ENCODE measurements around the gene ADGRL3. TPM values are rescaled to one million over a fixed set of nuclear protein-coding genes. Genes with fewer than 3 reads are reported as not detected.

ADGRL3 gene
- total RNA-seq, 1 donor from 2014 or later = 44.8 TPM

DNA sequence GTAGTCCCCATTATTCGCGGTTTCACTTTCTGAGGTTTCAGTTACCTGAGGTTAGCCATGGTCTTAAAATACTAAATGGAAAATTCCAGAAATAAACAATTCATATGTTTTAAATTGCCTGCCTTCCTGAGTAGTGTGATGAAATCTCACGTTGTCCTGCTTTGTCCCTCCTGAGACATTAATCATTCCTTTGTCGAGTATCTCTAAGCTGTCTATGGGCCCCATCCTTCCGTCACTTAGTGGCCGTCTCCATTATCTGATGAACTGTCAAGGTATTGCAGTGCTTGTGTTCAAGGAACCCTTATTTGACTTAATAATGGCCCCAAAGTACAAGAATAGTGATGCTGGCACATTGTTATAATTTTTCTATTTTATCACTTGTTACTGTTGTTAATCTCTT is 94.8 kb downstream of the ADGRL3 start:
- H3K4me1 Mint-ChIP-seq (ENCODE audit: unreplicated experiment) = peaks cover 14% of the 10 kb centered on the region
- TF ChIP-seq CTCF (IDR thresholded peaks at IDR 0.05; ENCODE audit: unreplicated experiment) = no peak
- no peaks in the 10 kb centered on the region for H3K36me3 Mint-ChIP-seq (ENCODE audit: low read depth, unreplicated experiment)
- peaks cover 1% of the 10 kb centered on the region for H3K27me3 Mint-ChIP-seq (ENCODE audit: unreplicated experiment)
- no peak overlapping the region for H3K4me3 Mint-ChIP-seq (ENCODE audit: unreplicated experiment)
- no peak overlapping the region for H3K27ac Mint-ChIP-seq (ENCODE audit: unreplicated experiment)
- H3K9me3 Mint-ChIP-seq (ENCODE audit: unreplicated experiment) = no peaks in the 10 kb centered on the region
- DNase-seq (ENCODE audit: low spot score) = no peak

DNA sequence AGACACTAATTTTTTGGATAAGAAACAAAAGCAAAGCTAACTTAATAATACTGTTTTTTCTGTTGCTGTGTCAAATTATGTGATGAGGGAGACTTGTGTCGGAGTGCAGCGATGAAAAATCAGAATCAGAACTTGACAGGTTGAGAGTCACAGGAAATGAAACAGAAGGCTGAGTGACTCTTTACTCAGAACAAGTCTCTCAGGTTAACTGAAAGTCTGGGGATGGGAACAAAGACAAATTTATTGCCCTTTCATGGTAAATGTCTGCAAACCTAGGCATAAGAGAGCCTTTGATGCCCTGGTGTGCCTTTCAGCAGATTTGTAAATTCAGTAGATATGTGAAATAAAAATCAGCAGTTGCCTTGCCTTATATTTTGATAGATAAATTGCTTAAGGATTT is 96.0 kb downstream of the ADGRL3 start:
- H3K9me3 Mint-ChIP-seq (ENCODE audit: unreplicated experiment) = no peaks in the 10 kb centered on the region
- H3K27me3 Mint-ChIP-seq (ENCODE audit: unreplicated experiment) = peaks cover 1% of the 10 kb centered on the region
- no peak for TF ChIP-seq CTCF (IDR thresholded peaks at IDR 0.05; ENCODE audit: unreplicated experiment)
- H3K4me3 Mint-ChIP-seq (ENCODE audit: unreplicated experiment) = no peak overlapping the region
- H3K4me1 Mint-ChIP-seq (ENCODE audit: unreplicated experiment) = peaks cover 14% of the 10 kb centered on the region
- H3K36me3 Mint-ChIP-seq (ENCODE audit: low read depth, unreplicated experiment) = no peaks in the 10 kb centered on the region
- no peak for DNase-seq (ENCODE audit: low spot score)
- H3K27ac Mint-ChIP-seq (ENCODE audit: unreplicated experiment) = peak overlapping the region; percentile 69

GRCh38 chr4:61298178-61298740 is 98.1 kb downstream of the ADGRL3 start:
- H3K27ac Mint-ChIP-seq (ENCODE audit: unreplicated experiment) = no peak overlapping the region
- TF ChIP-seq CTCF (IDR thresholded peaks at IDR 0.05; ENCODE audit: unreplicated experiment) = no peak
- H3K27me3 Mint-ChIP-seq (ENCODE audit: unreplicated experiment) = no peaks in the 10 kb centered on the region
- DNase-seq (ENCODE audit: low spot score) = no peak
- H3K4me3 Mint-ChIP-seq (ENCODE audit: unreplicated experiment) = no peak overlapping the region
- no peaks in the 10 kb centered on the region for H3K36me3 Mint-ChIP-seq (ENCODE audit: low read depth, unreplicated experiment)
- H3K4me1 Mint-ChIP-seq (ENCODE audit: unreplicated experiment) = peaks cover 17% of the 10 kb centered on the region
- no peaks in the 10 kb centered on the region for H3K9me3 Mint-ChIP-seq (ENCODE audit: unreplicated experiment)

DNA sequence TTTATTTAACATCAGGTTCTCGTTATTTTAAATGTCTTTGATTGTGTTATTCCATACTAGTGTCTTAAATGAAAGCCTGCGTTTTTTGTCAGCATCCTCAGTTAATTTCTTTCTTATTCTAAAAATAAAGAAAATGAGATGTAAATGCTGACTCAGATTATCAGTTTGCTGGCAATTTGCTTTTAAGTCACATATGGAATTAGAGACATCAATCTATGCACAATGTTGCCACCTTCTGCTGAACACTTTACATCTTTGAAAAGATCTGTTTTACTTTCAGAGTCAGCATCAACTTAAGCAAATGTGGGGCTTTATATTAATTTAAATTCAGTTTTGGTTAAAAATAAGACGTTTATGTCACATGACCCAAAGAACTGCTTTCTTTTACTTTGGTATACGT is 99.2 kb downstream of the ADGRL3 start:
- no peak for DNase-seq (ENCODE audit: low spot score)
- Mint-ChIP-seq H3K4me3 (ENCODE audit: unreplicated experiment) (no peak overlapping the region), H3K4me1 (ENCODE audit: unreplicated experiment) (peaks cover 25% of the 10 kb centered on the region), H3K27me3 (ENCODE audit: unreplicated experiment) (no peaks in the 10 kb centered on the region), H3K27ac (ENCODE audit: unreplicated experiment) (no peak overlapping the region), H3K36me3 (ENCODE audit: low read depth, unreplicated experiment) (no peaks in the 10 kb centered on the region), H3K9me3 (ENCODE audit: unreplicated experiment) (no peaks in the 10 kb centered on the region)
- TF ChIP-seq CTCF (IDR thresholded peaks at IDR 0.05; ENCODE audit: unreplicated experiment) = no peak

DNA sequence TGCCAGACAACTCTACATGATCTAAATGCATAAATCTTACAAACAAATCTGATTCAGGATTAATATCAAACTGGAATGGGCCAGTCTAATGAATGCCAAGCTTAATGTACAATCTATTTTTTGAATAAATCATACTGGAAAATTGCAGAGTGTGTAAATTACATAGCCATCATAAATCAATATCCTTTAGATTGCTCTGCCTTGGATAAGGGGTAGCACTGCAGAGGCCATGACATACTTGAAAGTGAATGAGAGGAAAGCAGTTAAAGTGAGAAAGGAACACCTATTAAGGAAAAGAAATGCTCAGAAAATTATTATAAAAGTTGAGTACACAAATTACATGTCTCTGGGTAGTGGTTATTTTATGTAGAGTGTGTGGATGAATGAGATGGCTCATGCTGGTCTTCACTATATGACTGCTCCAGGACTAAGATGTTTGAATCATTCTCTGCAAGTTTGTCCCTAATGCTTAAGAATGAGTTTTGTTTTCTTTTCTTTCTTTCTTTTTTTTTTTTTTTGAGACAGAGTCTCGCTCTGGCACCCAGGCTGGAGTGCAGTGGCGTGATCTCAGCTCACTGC is 100.2 kb downstream of the ADGRL3 start:
- TF ChIP-seq CTCF (IDR thresholded peaks at IDR 0.05; ENCODE audit: unreplicated experiment) = no peak
- Mint-ChIP-seq H3K27ac (ENCODE audit: unreplicated experiment) (no peak overlapping the region), H3K36me3 (ENCODE audit: low read depth, unreplicated experiment) (no peaks in the 10 kb centered on the region), H3K9me3 (ENCODE audit: unreplicated experiment) (no peaks in the 10 kb centered on the region), H3K4me1 (ENCODE audit: unreplicated experiment) (peaks cover 27% of the 10 kb centered on the region), H3K27me3 (ENCODE audit: unreplicated experiment) (no peaks in the 10 kb centered on the region), H3K4me3 (ENCODE audit: unreplicated experiment) (no peak overlapping the region)
- no peak for DNase-seq (ENCODE audit: low spot score)

Data from endothelial cell (in vitro differentiated cells).